ENCODE measurements around the gene DPY30.

Gene DPY30

DNA sequence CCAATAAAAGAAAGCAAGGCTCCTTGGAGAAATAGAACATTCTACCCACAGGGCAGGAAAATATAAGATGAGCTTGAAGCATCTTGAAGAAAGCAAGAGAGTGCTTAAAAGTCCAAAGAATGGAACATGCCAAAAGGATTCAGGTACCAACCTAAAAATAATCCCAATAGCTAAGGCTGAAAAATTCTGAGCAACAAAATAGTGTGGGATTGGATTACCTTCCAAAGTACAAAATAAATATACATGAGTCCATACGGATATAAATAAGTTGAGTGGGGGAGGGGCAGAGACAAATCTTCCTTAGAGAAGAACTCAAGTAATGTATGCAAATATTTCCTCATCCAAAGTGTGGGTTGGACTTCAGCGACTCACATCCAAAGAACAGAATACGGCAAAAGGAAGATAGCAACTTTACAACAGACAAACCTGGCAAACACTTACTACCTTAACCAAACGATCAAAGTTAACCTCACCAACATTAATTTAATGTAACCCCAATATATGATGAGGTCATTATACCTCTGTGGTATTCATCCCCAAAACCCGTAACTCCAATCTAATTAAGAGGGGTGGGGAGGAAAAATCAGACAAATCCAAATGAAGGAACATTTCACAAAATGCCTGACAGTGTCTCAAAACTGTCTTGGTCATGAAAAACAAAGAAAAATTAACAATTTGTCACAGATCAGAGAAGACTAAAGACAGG lies 55.7 kb downstream of the DPY30 start:
- Histone ChIP-seq H3K9me3 (no peaks in the 10 kb centered on the region), H3K27me3 (no peaks in the 10 kb centered on the region), H3K4me1 (no peaks in the 10 kb centered on the region; the same call in 1 of the 2 replicates), H3K36me3 (no peaks in the 10 kb centered on the region), H3K4me3 (ENCODE audit: low read depth, low read length) (no peak overlapping the region)
- DNase-seq, result no peak
- no peak for TF ChIP-seq CTCF (IDR thresholded peaks at IDR 0.05; ENCODE audit: low read depth, low read length)

DNA sequence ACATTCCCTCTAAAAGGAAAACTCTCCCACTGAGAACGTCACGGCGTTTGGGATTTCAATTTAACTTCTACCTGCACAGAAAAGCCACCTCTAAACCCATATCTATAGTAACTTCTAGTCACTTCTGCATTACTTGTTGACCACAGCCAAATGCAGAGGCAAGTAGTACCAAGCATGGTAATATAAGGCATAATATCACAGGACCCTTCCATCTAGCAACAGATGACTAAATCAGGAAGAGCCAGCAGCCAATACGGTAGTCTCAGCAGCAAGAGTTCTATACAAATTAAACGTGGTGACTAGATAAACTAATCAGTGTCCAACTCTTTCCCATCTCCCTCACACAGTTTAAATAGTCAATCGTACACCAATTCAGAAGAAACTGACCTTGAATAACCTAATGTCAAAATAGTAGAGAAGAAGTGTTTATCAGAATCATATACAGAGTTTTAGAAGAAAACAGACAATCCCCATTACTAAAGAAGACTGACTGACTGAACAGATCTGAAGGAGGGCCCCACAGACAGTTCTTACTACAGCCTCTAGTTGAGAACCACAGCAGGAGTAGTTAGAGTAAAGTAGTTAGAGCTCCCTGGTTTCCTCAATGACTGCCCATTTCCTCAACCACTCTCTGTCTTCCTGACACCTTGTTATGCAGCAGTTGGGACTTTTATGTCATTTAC lies 58.8 kb downstream of the DPY30 start:
- TF ChIP-seq CTCF (IDR thresholded peaks at IDR 0.05; ENCODE audit: low read depth, low read length), result no peak
- Histone ChIP-seq H3K4me3 (ENCODE audit: low read depth, low read length) (no peak overlapping the region), H3K36me3 (no peaks in the 10 kb centered on the region), H3K4me1 (peaks cover 4% of the 10 kb centered on the region; the same call in 1 of the 2 replicates), H3K27me3 (no peaks in the 10 kb centered on the region), H3K9me3 (no peaks in the 10 kb centered on the region)
- DNase-seq, result no peak

- Histone ChIP-seq H3K36me3 (no peaks in the 10 kb centered on the region), H3K4me3 (ENCODE audit: low read depth, low read length) (no peak overlapping the region), H3K9me3 (no peaks in the 10 kb centered on the region), H3K27me3 (no peaks in the 10 kb centered on the region), H3K4me1 (peaks cover 4% of the 10 kb centered on the region; the same call in 1 of the 2 replicates)
- TF ChIP-seq CTCF (IDR thresholded peaks at IDR 0.05; ENCODE audit: low read depth, low read length), result no peak
- DNase-seq, result no peak
Measured at GRCh38 chr2:31979956-31980355, 59.6 kb downstream of the DPY30 start.

DNA sequence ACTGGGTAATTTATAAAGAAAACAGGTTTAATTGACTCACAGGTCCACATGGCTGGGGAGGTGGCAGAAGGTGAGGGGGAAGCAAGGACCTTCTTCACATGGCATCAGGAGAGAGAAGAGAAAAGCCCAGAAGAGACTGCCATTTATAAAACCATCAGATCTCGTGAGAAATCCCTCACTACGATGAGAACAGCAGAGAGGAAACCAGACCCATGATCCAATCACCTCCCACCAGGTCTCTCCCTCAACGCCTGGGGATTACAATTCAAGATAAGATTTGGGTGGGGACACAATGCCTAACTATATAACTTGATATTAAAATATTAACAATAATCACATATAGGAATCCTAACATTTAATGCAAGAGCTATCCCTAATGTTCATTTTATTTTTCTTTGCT lies 60.6 kb downstream of the DPY30 start:
- Histone ChIP-seq H3K27me3 (no peaks in the 10 kb centered on the region), H3K4me1 (peaks cover 4% of the 10 kb centered on the region; the same call in 1 of the 2 replicates), H3K36me3 (no peaks in the 10 kb centered on the region), H3K9me3 (no peaks in the 10 kb centered on the region), H3K4me3 (ENCODE audit: low read depth, low read length) (no peak overlapping the region)
- DNase-seq, result no peak
- TF ChIP-seq CTCF (IDR thresholded peaks at IDR 0.05; ENCODE audit: low read depth, low read length), result no peak

- Histone ChIP-seq H3K27me3 (no peaks in the 10 kb centered on the region), H3K9me3 (no peaks in the 10 kb centered on the region), H3K4me1 (peaks cover 4% of the 10 kb centered on the region; the same call in 1 of the 2 replicates), H3K4me3 (ENCODE audit: low read depth, low read length) (no peak overlapping the region), H3K36me3 (peaks cover 2% of the 10 kb centered on the region; the same call in 1 of the 2 replicates)
- no peak for TF ChIP-seq CTCF (IDR thresholded peaks at IDR 0.05; ENCODE audit: low read depth, low read length)
- no peak for DNase-seq
Measured at GRCh38 chr2:31978436-31978835, 61.2 kb downstream of the DPY30 start.

Measured in BE2C (cell line).